HTR-8/SVneo (cell line): ENCODE measurements around the gene CSMD2.

Experiments
- DNase-seq: peaks from one replicate; pipeline ENCODE4 v3.0.0; 2011; ENCODE audit warnings: low spot score, mixed read lengths; ENCODE audit not compliant: insufficient read length
- FAIRE-seq: peaks from 2 replicates; lab custom pipeline; 2011; peaks lifted over from hg19 to GRCh38; lab: Jason Lieb, UNC

Gene CSMD2

GRCh38 chr1:33507661-33508060 lies 657.4 kb downstream of the CSMD2 start:
- FAIRE-seq (no peak), DNase-seq (no peak)

GRCh38 chr1:33503506-33503905 lies 661.5 kb downstream of the CSMD2 start:
- DNase-seq (no peak), FAIRE-seq (no peak)

- DNase-seq (no peak), FAIRE-seq (no peak)
These were observed 662.3 kb downstream of the CSMD2 start for GRCh38 chr1:33502726-33503125.

GRCh38 chr1:33501774-33502173 lies 663.3 kb downstream of the CSMD2 start:
- no peak for DNase-seq

GRCh38 chr1:33501309-33501708 lies 663.7 kb downstream of the CSMD2 start:
- DNase-seq, result no peak
- no peak for FAIRE-seq

More at GRCh38 chr1:33501774-33502173, 663.3 kb downstream of the CSMD2 start:
- no peak for FAIRE-seq

GRCh38 chr1:33500547-33500946 lies 664.5 kb downstream of the CSMD2 start:
- FAIRE-seq, result no peak
- DNase-seq, result no peak

GRCh38 chr1:33497410-33497809 lies 667.6 kb downstream of the CSMD2 start:
- DNase-seq, result no peak
- no peak for FAIRE-seq

- FAIRE-seq (no peak), DNase-seq (no peak)
These were observed 670.1 kb downstream of the CSMD2 start for GRCh38 chr1:33494929-33495328.

- no peak for FAIRE-seq
- DNase-seq, result no peak
These were observed 676.4 kb downstream of the CSMD2 start for GRCh38 chr1:33488624-33489023.

- FAIRE-seq, result no peak
- no peak for DNase-seq
These were observed 682.6 kb downstream of the CSMD2 start for GRCh38 chr1:33482412-33482811.

GRCh38 chr1:33477451-33477850 lies 687.6 kb downstream of the CSMD2 start:
- no peak for FAIRE-seq

GRCh38 chr1:33473900-33474299 lies 691.1 kb downstream of the CSMD2 start:
- no peak for FAIRE-seq
- no peak for DNase-seq

More at GRCh38 chr1:33477451-33477850, 687.6 kb downstream of the CSMD2 start:
- DNase-seq, result no peak

GRCh38 chr1:33472269-33472980 lies 692.6 kb downstream of the CSMD2 start, which contains the start of gene ZSCAN20:
Gene ZSCAN20, plus strand, starts transcription at chr1:33472645. Its CDS starts 6,644 bp downstream, at chr1:33479289.
- peak; percentile 16 for FAIRE-seq
- peak; percentile 90 for DNase-seq

- FAIRE-seq, result no peak
These were observed 693.6 kb downstream of the CSMD2 start for GRCh38 chr1:33471416-33471815.

GRCh38 chr1:33470495-33471012 lies 694.5 kb downstream of the CSMD2 start:
- FAIRE-seq (no peak), DNase-seq (peak; percentile 72)

More at GRCh38 chr1:33471416-33471815, 693.6 kb downstream of the CSMD2 start:
- no peak for DNase-seq

GRCh38 chr1:33469691-33470090 lies 695.3 kb downstream of the CSMD2 start:
- DNase-seq (no peak), FAIRE-seq (no peak)

- FAIRE-seq (no peak), DNase-seq (no peak)
These were observed 696.1 kb downstream of the CSMD2 start for GRCh38 chr1:33468967-33469366.

- DNase-seq, result no peak
- FAIRE-seq, result no peak
These were observed 696.5 kb downstream of the CSMD2 start for GRCh38 chr1:33468531-33468930.

GRCh38 chr1:33468011-33468410 lies 697.0 kb downstream of the CSMD2 start:
- FAIRE-seq (no peak), DNase-seq (no peak)

- no peak for DNase-seq
- no peak for FAIRE-seq
These were observed 698.9 kb downstream of the CSMD2 start for GRCh38 chr1:33466159-33466558.

- FAIRE-seq, result no peak
- DNase-seq, result no peak
These were observed 699.7 kb downstream of the CSMD2 start for GRCh38 chr1:33465316-33465715.

GRCh38 chr1:33464552-33464951 lies 700.5 kb downstream of the CSMD2 start:
- DNase-seq, result no peak
- no peak for FAIRE-seq
